Endothelial cell of umbilical vein (primary cell): Measurements from ENCODE around the gene TMEM217. TPM values are rescaled to one million over a fixed set of nuclear protein-coding genes. Genes with fewer than 3 reads are reported as not detected.

Experiments
- BruUV-seq: library from RNA; stranded (reverse); fragments of 400-500 nt; replicated peaks from 2 replicates; lab custom pipeline; 2021; lab: Mats Ljungman, UMichigan
- CTCF ChIA-PET: fragments of 300-600, 350-600 bp; sonication (Branson Sonifier 250); formaldehyde crosslinking; loops from one replicate; lab custom pipeline; 2021; ENCODE audit warnings: antibody characterized with exemption, inconsistent platforms; lab: Charles Lee
- POLR2A ChIA-PET: fragments of 300-600, 350-600 bp; sonication (Branson Sonifier 250); formaldehyde crosslinking; loops from one replicate; lab custom pipeline; 2021; ENCODE audit warnings: antibody characterized with exemption, inconsistent platforms; lab: Charles Lee
- DNase-seq: peaks from one replicate; pipeline ENCODE4 v3.0.0-alpha.2; 2011; ENCODE audit warnings: low read depth, low spot score
- FAIRE-seq: peaks from 2 replicates; lab custom pipeline; 2011; peaks lifted over from hg19 to GRCh38; lab: Jason Lieb, UNC
- H2AFZ ChIP-seq: 2 replicates; pipeline ENCODE4 v1.6.0; 2012; ENCODE audit warnings: low read depth, low read length, control low read depth, inconsistent platforms
- H3K27ac ChIP-seq: 2 replicates; pipeline ENCODE4 v1.5.1; 2011; ENCODE audit warnings: low read depth, mild to moderate bottlenecking, control low read depth, low read length, moderate library complexity; ENCODE audit not compliant: insufficient read depth
- H3K27me3 ChIP-seq, 2 experiments: 2 replicates each; pipeline versions ENCODE4 v1.6.0 to v1.6.1; 2011; ENCODE audit warnings: low read length in 2 of 2, mixed read lengths in 1 of 2; ENCODE audit not compliant: control insufficient read depth in 2 of 2, insufficient read depth in 2 of 2
- H3K36me3 ChIP-seq, 2 experiments: 2 replicates in 1 of 2; 3 replicates in 1 of 2; pipeline ENCODE4 v1.5.1; 2011; ENCODE audit warnings: low read length in 2 of 2, mild to moderate bottlenecking in 1 of 2, moderate library complexity in 1 of 2; ENCODE audit not compliant: control insufficient read depth in 2 of 2, insufficient read depth in 2 of 2; ENCODE audit errors: extremely low read depth in 1 of 2
- H3K4me1 ChIP-seq: 3 replicates; pipeline ENCODE4 v1.5.1; 2011; ENCODE audit warnings: mild to moderate bottlenecking, low read length; ENCODE audit not compliant: control insufficient read depth, insufficient read depth; ENCODE audit errors: extremely low read depth
- H3K4me2 ChIP-seq: 2 replicates; pipeline ENCODE4 v1.6.1; 2011; ENCODE audit warnings: low read length, control low read depth, mixed read lengths; ENCODE audit not compliant: insufficient read depth
- H3K4me3 ChIP-seq, 3 experiments: fragments of 200-600 bp in 1 of 3; sonication (generic), shearing (Covaris generic) in 1 of 3; replicated peaks in 1 of 3; 2 replicates each; pipeline ENCODE4 v1.5.1; 2011 to 2016; ENCODE audit warnings: control low read depth in 3 of 3, low read length in 3 of 3, mild to moderate bottlenecking in 2 of 3, inconsistent platforms in 1 of 3, low read depth in 1 of 3, moderate library complexity in 1 of 3; ENCODE audit not compliant: insufficient read depth in 1 of 3
- H3K79me2 ChIP-seq: 2 replicates; pipeline ENCODE4 v1.6.0; 2012; ENCODE audit warnings: low read length, inconsistent platforms; ENCODE audit not compliant: control insufficient read depth, insufficient read depth
- H3K9ac ChIP-seq: replicated peaks from 2 replicates; pipeline ENCODE3; 2011; ENCODE audit warnings: low read length, control low read depth; ENCODE audit not compliant: insufficient read depth; ENCODE audit errors: extremely low read depth
- H3K9me1 ChIP-seq: replicated peaks from 3 replicates; pipeline ENCODE4 v1.6.0; 2011; ENCODE audit warnings: mild to moderate bottlenecking, low read length; ENCODE audit not compliant: control insufficient read depth, insufficient read depth; ENCODE audit errors: extremely low read depth
- H3K9me3 ChIP-seq: replicated peaks from 2 replicates; pipeline ENCODE4 v1.5.1; 2012; ENCODE audit warnings: low read length, inconsistent platforms; ENCODE audit not compliant: control insufficient read depth, insufficient read depth
- H4K20me1 ChIP-seq: replicated peaks from 2 replicates; pipeline ENCODE3; 2011; ENCODE audit warnings: mild to moderate bottlenecking, low read length; ENCODE audit not compliant: control insufficient read depth, insufficient read depth; ENCODE audit errors: extremely low read depth
- EZH2 ChIP-seq: IDR thresholded peaks from 2 replicates; pipeline ENCODE4 v1.6.1; 2012; ENCODE audit warnings: borderline replicate concordance, low read depth, mild to moderate bottlenecking, moderate library complexity, low read length, inconsistent platforms; ENCODE audit not compliant: severe bottlenecking
- FOS ChIP-seq: IDR thresholded peaks from 2 replicates; pipeline ENCODE4 v1.6.1; 2011; ENCODE audit warnings: mild to moderate bottlenecking, low read length, moderate library complexity, borderline replicate concordance; ENCODE audit not compliant: insufficient read depth
- GATA2 ChIP-seq: IDR thresholded peaks from 2 replicates; pipeline ENCODE4 v1.7.0; 2011; ENCODE audit warnings: low read depth, mild to moderate bottlenecking, moderate library complexity, mixed read lengths, low read length; ENCODE audit not compliant: insufficient read length, insufficient read depth
- JUN ChIP-seq: IDR thresholded peaks from 2 replicates; pipeline ENCODE4 v1.6.1; 2011; ENCODE audit warnings: borderline replicate concordance, low read depth; ENCODE audit not compliant: insufficient read length, insufficient read depth
- MYC ChIP-seq: IDR thresholded peaks from one replicate; pipeline ENCODE4 v1.6.1; 2011; ENCODE audit warnings: mild to moderate bottlenecking, low read depth, low read length
- POLR2A ChIP-seq: IDR thresholded peaks from 2 replicates; pipeline ENCODE4 v1.6.1; 2012; ENCODE audit warnings: low read depth, mild to moderate bottlenecking, control low read depth, low read length
- POLR2AphosphoS5 ChIP-seq: IDR thresholded peaks from 2 replicates; pipeline ENCODE4 v1.6.1; 2012; ENCODE audit warnings: low read depth, mild to moderate bottlenecking, control low read depth, low read length, moderate library complexity; ENCODE audit not compliant: insufficient read depth
- dilution Hi-C: fragments of 300-500 bp; cut with MboI; formaldehyde crosslinking; loops from one replicate; pipeline ENCODE4 v1.15.0; 2019; ENCODE audit warnings: low sequenced_read_pairs; ENCODE audit not compliant: extremely low pct_ligation_motif_present
- intact Hi-C: fragments of 100-400 bp; cut with micrococcal nuclease; formaldehyde crosslinking; loops from one replicate; pipeline ENCODE4 v1.10.0; 2022
- polyA plus RNA-seq, 4 experiments: library from polyadenylated mRNA; depleted of rRNA in 3 of 4; stranded (reverse) in 3 of 4; unstranded in 1 of 4; fragments of >200 nt; gene quantifications; 2 replicates each; pipeline versions ENCODE4 v1.2.1 to v1.2.3, GENCODE V29; 2011 to 2012; ENCODE audit warnings: missing spikeins in 1 of 4
- total RNA-seq: library from RNA; stranded (reverse); gene quantifications from 2 replicates; pipeline ENCODE4 v1.2.3, GENCODE V29; 2021
- TF ChIP-seq, protein P1 (sequence below), 2 donors: IDR thresholded peaks; 1 replicate in 1 of 2; 2 replicates in 1 of 2; pipeline ENCODE4 v1.5.1; 2011; ENCODE audit warnings: low read length in 2 of 2, mild to moderate bottlenecking in 2 of 2, moderate library complexity in 2 of 2, control low read depth in 1 of 2, inconsistent platforms in 1 of 2, low read depth in 1 of 2; ENCODE audit not compliant: insufficient read depth in 1 of 2; ENCODE audit errors: extremely low read depth in 1 of 2
- TF ChIP-seq, protein P2 (sequence below): IDR thresholded peaks from 2 replicates; pipeline ENCODE4 v1.6.1; 2011; ENCODE audit not compliant: insufficient read depth, insufficient read length

Gene TMEM217
- total and polyA plus RNA-seq, 2 donors (not counting 3 experiments of a cell fraction or from before 2014, with no cell fraction given): 6.8 to 15.8 TPM

DNA sequence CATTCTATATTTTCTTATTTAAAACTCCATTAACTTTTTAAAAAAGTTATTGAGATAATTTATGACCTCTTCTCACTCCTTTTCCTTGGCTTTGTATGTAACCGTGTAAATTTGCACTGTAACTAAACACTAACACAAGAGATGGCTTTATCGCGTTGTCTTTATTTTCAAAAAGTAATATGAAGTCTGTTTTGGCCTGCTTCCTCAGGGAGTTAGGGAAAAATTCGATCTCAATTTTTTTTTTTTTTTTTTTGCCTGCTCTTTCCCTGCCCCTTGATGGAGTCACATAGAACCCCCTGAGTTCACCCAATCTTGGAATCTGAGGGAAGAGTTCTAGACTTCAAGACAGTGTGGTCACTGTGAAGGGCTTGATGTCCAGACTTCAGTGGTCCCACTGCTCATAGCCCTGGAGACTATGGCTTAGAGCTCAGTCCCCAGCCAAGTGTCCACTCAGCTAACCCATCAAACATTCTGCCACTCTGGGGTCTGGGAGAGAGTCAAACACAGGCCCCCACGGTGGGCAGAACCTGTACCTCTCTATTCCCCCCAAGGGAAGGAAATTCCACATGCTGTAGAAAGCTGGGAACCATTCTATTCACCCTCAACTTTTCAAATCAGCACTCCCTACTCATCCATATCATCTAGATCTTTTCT lies 16.0 kb downstream of the TMEM217 start:
- H3K4me3 ChIP-seq: no peak overlapping the region

More for the DNA sequence above, 16.0 kb downstream of the TMEM217 start:
- Histone ChIP-seq H3K79me2 (no peaks in the 10 kb centered on the region), H3K9ac (peak overlapping the region; percentile 79), H3K9me1 (no peaks in the 10 kb centered on the region), H3K27ac (peak overlapping the region; percentile 99), H3K9me3 (no peaks in the 10 kb centered on the region), H2AFZ (peak overlapping the region; percentile 61), H3K4me1 (peaks cover 64% of the 10 kb centered on the region), H3K36me3 (no peaks in the 10 kb centered on the region), H3K4me2 (peak overlapping the region; percentile 65), H4K20me1 (no peaks in the 10 kb centered on the region), H3K27me3 (no peaks in the 10 kb centered on the region)
- ChIA-PET CTCF (interaction anchor here (0.9 to 1.9 kb wide), 5 partner anchors 11 to 33 kb away, joined by 3 to 8 read pairs (median 4); partner anchors contain the start of genes TBC1D22B and TMEM217), POLR2A (interaction anchor here (0.6 to 1.2 kb wide), 2 partner anchors 16 to 72 kb away, joined by 3 to 6 read pairs; partner anchors contain the start of genes PIM1, TBC1D22B and TMEM217)
- DNase-seq (no peak), FAIRE-seq (no peak)
- intact Hi-C loops (loop anchor here (1.0 to 5.0 kb wide), 4 partner anchors 19 to 800 kb away; partner anchors contain the start of genes KCTD20 and PXT1), dilution Hi-C loops (no loop called here)
- BruUV-seq: TSS peak; percentile 31
- TF ChIP-seq POLR2A (no peak), GATA2 (no peak), EZH2 (no peak), POLR2AphosphoS5 (no peak), JUN (no peak), MYC (no peak), FOS (no peak)
- TF ChIP-seq, protein P1, sequence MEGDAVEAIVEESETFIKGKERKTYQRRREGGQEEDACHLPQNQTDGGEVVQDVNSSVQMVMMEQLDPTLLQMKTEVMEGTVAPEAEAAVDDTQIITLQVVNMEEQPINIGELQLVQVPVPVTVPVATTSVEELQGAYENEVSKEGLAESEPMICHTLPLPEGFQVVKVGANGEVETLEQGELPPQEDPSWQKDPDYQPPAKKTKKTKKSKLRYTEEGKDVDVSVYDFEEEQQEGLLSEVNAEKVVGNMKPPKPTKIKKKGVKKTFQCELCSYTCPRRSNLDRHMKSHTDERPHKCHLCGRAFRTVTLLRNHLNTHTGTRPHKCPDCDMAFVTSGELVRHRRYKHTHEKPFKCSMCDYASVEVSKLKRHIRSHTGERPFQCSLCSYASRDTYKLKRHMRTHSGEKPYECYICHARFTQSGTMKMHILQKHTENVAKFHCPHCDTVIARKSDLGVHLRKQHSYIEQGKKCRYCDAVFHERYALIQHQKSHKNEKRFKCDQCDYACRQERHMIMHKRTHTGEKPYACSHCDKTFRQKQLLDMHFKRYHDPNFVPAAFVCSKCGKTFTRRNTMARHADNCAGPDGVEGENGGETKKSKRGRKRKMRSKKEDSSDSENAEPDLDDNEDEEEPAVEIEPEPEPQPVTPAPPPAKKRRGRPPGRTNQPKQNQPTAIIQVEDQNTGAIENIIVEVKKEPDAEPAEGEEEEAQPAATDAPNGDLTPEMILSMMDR (IDR thresholded peaks at IDR 0.05; ENCODE audit: extremely low read depth in 1 of 2, insufficient read depth in 1 of 2, low read depth in 1 of 2, low read length in 2 of 2): no peak
- TF ChIP-seq, protein P2, sequence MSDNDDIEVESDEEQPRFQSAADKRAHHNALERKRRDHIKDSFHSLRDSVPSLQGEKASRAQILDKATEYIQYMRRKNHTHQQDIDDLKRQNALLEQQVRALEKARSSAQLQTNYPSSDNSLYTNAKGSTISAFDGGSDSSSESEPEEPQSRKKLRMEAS: no peak
